ENCODE results near the gene KRT15.

KRT15 gene

DNA sequence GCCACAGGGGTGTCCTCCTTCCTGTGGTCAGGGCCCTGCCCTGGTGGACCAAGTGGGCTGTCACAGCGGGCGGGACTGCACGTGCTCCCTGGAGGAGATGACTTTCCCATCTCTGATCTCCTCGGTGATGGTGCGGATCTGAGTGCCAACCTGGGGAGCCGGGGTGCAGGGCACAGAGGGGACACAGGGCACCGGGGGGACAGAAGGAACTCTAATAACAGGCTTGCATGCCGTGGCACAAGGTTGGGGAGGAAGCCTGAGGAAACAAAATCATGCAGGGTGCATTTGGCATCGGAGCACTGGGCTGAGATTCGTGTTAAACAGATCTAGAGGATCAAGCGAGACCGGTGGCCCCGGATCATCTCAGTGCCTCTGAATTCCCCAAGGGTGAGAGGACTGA, 32.4 kb downstream of the KRT15 start:
- Histone ChIP-seq H3K4me1 (ENCODE audit: low read length) (no peaks in the 10 kb centered on the region), H3K9me2 (replicated peaks; ENCODE audit: insufficient read depth, low read length) (no peaks in the 10 kb centered on the region), H2AFZ (ENCODE audit: low read length) (no peak overlapping the region), H4K20me1 (ENCODE audit: insufficient read depth, low read length) (no peaks in the 10 kb centered on the region), H3K36me3 (replicated peaks; ENCODE audit: insufficient read depth, low read length) (no peaks in the 10 kb centered on the region), H3K9ac (ENCODE audit: low read length) (no peak overlapping the region), H3K27me3 (replicated peaks; ENCODE audit: insufficient read depth, low read length) (no peaks in the 10 kb centered on the region; the same call in 1 of the 2 replicates), H3K4me3 (ENCODE audit: low read length) (no peak overlapping the region), H3K4me2 (ENCODE audit: low read depth, low read length) (no peak overlapping the region), H3K79me2 (ENCODE audit: low read length) (no peaks in the 10 kb centered on the region), H3F3A (ENCODE audit: insufficient read depth, low read length) (no peaks in the 10 kb centered on the region), H3K9me3 (replicated peaks; ENCODE audit: insufficient read depth, low read length) (no peaks in the 10 kb centered on the region), H3K27ac (ENCODE audit: low read length) (no peak overlapping the region)
- no peak for TF ChIP-seq EZH2 (optimal IDR thresholded peaks at IDR 0.05; ENCODE audit: low read depth, low read length)
- no peak for TF ChIP-seq EZH2phosphoT487 (IDR thresholded peaks at IDR 0.05; ENCODE audit: low read length)
- TF ChIP-seq, protein P1, sequence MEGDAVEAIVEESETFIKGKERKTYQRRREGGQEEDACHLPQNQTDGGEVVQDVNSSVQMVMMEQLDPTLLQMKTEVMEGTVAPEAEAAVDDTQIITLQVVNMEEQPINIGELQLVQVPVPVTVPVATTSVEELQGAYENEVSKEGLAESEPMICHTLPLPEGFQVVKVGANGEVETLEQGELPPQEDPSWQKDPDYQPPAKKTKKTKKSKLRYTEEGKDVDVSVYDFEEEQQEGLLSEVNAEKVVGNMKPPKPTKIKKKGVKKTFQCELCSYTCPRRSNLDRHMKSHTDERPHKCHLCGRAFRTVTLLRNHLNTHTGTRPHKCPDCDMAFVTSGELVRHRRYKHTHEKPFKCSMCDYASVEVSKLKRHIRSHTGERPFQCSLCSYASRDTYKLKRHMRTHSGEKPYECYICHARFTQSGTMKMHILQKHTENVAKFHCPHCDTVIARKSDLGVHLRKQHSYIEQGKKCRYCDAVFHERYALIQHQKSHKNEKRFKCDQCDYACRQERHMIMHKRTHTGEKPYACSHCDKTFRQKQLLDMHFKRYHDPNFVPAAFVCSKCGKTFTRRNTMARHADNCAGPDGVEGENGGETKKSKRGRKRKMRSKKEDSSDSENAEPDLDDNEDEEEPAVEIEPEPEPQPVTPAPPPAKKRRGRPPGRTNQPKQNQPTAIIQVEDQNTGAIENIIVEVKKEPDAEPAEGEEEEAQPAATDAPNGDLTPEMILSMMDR (IDR thresholded peaks at IDR 0.05; ENCODE audit: low read length): no peak
- DNase-seq: no peak

DNA sequence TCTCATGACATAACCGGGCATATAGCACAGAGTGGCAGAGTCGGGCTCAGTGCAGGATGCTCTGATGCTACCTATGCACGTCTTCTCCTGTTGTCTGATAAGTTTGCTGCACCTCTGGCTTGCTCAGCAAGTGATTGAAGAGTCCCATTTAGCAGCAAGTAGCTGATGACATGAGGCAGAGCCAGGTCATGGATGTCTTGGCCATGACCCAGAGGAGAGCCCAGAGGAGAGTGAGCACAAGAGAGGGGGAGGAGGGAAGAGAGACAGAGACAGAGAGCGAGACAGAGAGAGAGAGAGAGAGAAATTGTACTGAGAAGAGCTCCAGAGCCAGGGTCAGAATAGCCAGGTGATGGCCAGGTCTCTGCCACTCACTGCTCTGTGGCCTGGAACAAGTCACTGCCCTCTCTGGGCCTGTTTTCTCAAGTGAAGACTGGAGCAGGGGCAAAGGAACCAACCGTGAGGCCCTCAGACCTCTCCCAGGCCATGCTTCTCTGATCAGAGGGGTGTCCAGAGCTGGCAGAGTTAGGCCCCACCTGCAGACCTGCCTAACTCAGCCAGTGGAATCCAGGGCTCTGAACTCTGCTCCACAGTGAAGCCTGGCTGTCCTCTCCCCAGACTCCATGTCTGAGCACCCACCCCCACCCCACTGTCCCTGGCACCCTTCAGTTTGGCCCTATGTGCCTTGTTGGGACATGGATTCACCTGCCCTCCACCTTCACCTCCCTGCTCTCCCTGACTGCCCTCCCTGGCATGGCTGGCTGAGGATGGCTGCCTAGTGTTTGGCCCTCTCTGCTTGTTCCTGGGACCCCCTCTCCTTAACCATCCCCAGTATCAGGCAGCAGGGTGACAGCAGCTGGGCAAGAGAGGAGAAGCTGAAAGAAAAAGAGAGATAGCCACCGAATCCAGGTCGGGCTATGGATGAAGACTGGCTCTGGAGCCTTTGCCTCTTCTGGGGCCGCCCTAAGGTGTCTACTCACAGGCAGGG, 33.5 kb downstream of the KRT15 start:
- no peaks in the 10 kb centered on the region for H3F3A ChIP-seq (ENCODE audit: insufficient read depth, low read length)
- H3K4me3 ChIP-seq (ENCODE audit: low read length): no peak overlapping the region
- no peaks in the 10 kb centered on the region for H4K20me1 ChIP-seq (ENCODE audit: insufficient read depth, low read length)
- H3K79me2 ChIP-seq (ENCODE audit: low read length): no peaks in the 10 kb centered on the region
- H3K9me2 ChIP-seq (replicated peaks; ENCODE audit: insufficient read depth, low read length): no peaks in the 10 kb centered on the region
- no peak for TF ChIP-seq EZH2 (optimal IDR thresholded peaks at IDR 0.05; ENCODE audit: low read depth, low read length)
- TF ChIP-seq, protein P1 (IDR thresholded peaks at IDR 0.05; ENCODE audit: low read length): no peak
- TF ChIP-seq EZH2phosphoT487 (IDR thresholded peaks at IDR 0.05; ENCODE audit: low read length): no peak
- no peaks in the 10 kb centered on the region for H3K9me3 ChIP-seq (replicated peaks; ENCODE audit: insufficient read depth, low read length)
- no peak overlapping the region for H3K9ac ChIP-seq (ENCODE audit: low read length)
- H3K27me3 ChIP-seq (replicated peaks; ENCODE audit: insufficient read depth, low read length): no peaks in the 10 kb centered on the region; the same call in 1 of the 2 replicates
- no peak for DNase-seq
- H3K27ac ChIP-seq (ENCODE audit: low read length): no peak overlapping the region
- no peak overlapping the region for H2AFZ ChIP-seq (ENCODE audit: low read length)
- no peaks in the 10 kb centered on the region for H3K36me3 ChIP-seq (replicated peaks; ENCODE audit: insufficient read depth, low read length)
- no peaks in the 10 kb centered on the region for H3K4me1 ChIP-seq (ENCODE audit: low read length)
- no peak overlapping the region for H3K4me2 ChIP-seq (ENCODE audit: low read depth, low read length)

DNA sequence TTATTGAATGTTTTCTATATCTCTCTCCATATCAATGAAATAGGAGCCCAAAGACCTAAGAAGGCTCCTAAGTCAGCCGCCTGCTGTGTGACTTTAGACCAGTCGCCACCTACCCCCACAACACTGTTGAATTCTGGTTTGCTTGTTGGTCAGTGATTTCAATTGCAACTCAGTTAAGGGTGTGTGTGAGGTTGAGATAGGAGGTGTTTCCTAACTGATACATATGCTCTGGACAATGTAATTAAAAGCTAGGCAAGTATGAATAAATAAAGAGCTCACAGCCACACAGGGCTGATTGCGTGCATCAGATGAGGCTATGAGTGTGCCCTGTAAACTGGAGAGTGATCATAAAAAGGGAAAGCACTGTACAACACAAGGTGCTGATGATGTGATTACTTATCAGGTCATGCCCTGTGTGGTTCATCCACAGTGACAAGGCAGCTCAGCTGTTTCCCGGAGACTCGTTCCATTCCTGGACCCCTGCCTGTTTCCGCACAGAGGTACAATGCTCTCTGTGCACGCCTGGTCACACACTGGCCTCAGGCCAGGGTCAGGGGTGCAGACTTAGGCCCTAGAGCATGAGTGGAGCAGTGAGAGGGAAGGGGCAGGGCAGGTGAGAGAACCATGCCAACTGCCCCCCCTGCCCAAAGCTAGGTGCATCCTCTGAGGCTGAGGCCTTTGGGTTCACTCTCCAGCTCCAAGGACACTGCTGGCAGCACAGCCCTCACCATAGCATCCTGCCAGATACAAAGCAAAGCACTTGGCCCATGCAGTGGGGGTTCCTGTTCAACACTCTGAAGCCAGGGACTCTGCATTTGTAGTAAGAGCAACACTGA, 34.5 kb downstream of the KRT15 start:
- Histone ChIP-seq H2AFZ (ENCODE audit: low read length) (no peak overlapping the region), H3K9me3 (replicated peaks; ENCODE audit: insufficient read depth, low read length) (no peaks in the 10 kb centered on the region), H3K4me2 (ENCODE audit: low read depth, low read length) (no peak overlapping the region), H3F3A (ENCODE audit: insufficient read depth, low read length) (no peaks in the 10 kb centered on the region), H3K27ac (ENCODE audit: low read length) (no peak overlapping the region), H3K4me1 (ENCODE audit: low read length) (no peaks in the 10 kb centered on the region), H3K9me2 (replicated peaks; ENCODE audit: insufficient read depth, low read length) (no peaks in the 10 kb centered on the region), H3K9ac (ENCODE audit: low read length) (no peak overlapping the region), H3K27me3 (replicated peaks; ENCODE audit: insufficient read depth, low read length) (no peaks in the 10 kb centered on the region; the same call in 1 of the 2 replicates), H3K36me3 (replicated peaks; ENCODE audit: insufficient read depth, low read length) (no peaks in the 10 kb centered on the region), H3K4me3 (ENCODE audit: low read length) (no peak overlapping the region), H4K20me1 (ENCODE audit: insufficient read depth, low read length) (no peaks in the 10 kb centered on the region), H3K79me2 (ENCODE audit: low read length) (no peaks in the 10 kb centered on the region)
- DNase-seq: no peak
- TF ChIP-seq, protein P1 (IDR thresholded peaks at IDR 0.05; ENCODE audit: low read length): no peak
- TF ChIP-seq EZH2 (optimal IDR thresholded peaks at IDR 0.05; ENCODE audit: low read depth, low read length) (no peak), EZH2phosphoT487 (IDR thresholded peaks at IDR 0.05; ENCODE audit: low read length) (no peak)
